DND-41 (cell line): ENCODE results near the gene PCDH7.

Source experiments
- ATAC-seq: fragments of 200-7000 bp; cut with Tn5 transposase; 3 replicates; pipeline ENCODE4 v1.9.1; 2021; ENCODE audit warnings: low read depth; ENCODE audit not compliant: insufficient read depth
- DNase-seq: peaks from one replicate; pipeline ENCODE4 v3.0.0-alpha.2; 2020
- H2AFZ ChIP-seq: 2 replicates; pipeline ENCODE4 v1.6.0; 2012; ENCODE audit warnings: low read depth, low read length
- H3K27ac ChIP-seq: 2 replicates; pipeline ENCODE4 v1.5.1; 2012; ENCODE audit warnings: low read length, inconsistent platforms
- H3K27me3 ChIP-seq: fragments of 200-600 bp; sonication (generic); 2 replicates; pipeline ENCODE4 v1.6.0; 2012; ENCODE audit warnings: low read length, mild to moderate bottlenecking, inconsistent platforms; ENCODE audit not compliant: insufficient read depth, poor library complexity
- H3K36me3 ChIP-seq: 2 replicates; pipeline ENCODE4 v1.5.1; 2012; ENCODE audit warnings: low read length, inconsistent platforms; ENCODE audit not compliant: insufficient read depth
- H3K4me1 ChIP-seq: 2 replicates; pipeline ENCODE4 v1.5.1; 2012; ENCODE audit warnings: mild to moderate bottlenecking, low read length; ENCODE audit not compliant: insufficient read depth
- H3K4me2 ChIP-seq: 2 replicates; pipeline ENCODE4 v1.6.0; 2012; ENCODE audit warnings: mild to moderate bottlenecking, moderate library complexity, low read length, inconsistent platforms; ENCODE audit not compliant: insufficient read depth
- H3K4me3 ChIP-seq, 2 experiments: fragments of 200-600 bp in 1 of 2; shearing (Covaris generic) in 1 of 2; 2 replicates each; pipeline ENCODE4 v1.5.1; 2012 to 2016; ENCODE audit warnings: inconsistent platforms in 2 of 2, low read length in 2 of 2, mild to moderate bottlenecking in 2 of 2, low read depth in 1 of 2, moderate library complexity in 1 of 2
- H3K79me2 ChIP-seq: 2 replicates; pipeline ENCODE4 v1.6.0; 2012; ENCODE audit warnings: low read length, inconsistent platforms; ENCODE audit not compliant: insufficient read depth
- H3K9ac ChIP-seq: 2 replicates; pipeline ENCODE4 v1.6.0; 2012; ENCODE audit warnings: low read depth, mild to moderate bottlenecking, inconsistent platforms, low read length, moderate library complexity
- H3K9me3 ChIP-seq: 2 replicates; pipeline ENCODE4 v1.5.1; 2012; ENCODE audit warnings: low read length, moderate library complexity, mild to moderate bottlenecking, inconsistent platforms; ENCODE audit not compliant: insufficient read depth, severe bottlenecking
- H4K20me1 ChIP-seq: 2 replicates; pipeline ENCODE4 v1.6.0; 2012; ENCODE audit warnings: low read length; ENCODE audit not compliant: insufficient read depth
- EZH2 ChIP-seq: IDR thresholded peaks from 3 replicates; pipeline ENCODE4 v1.6.1; 2012; ENCODE audit warnings: borderline replicate concordance, low read depth, mild to moderate bottlenecking, moderate library complexity, low read length, inconsistent platforms; ENCODE audit not compliant: severe bottlenecking
- TF ChIP-seq, protein P1 (sequence below): IDR thresholded peaks from 2 replicates; pipeline ENCODE4 v1.5.1; 2012; ENCODE audit warnings: borderline replicate concordance, low read length, moderate library complexity, mild to moderate bottlenecking; ENCODE audit not compliant: poor library complexity, severe bottlenecking; ENCODE audit errors: extremely low read depth

The PCDH7 gene

DNA sequence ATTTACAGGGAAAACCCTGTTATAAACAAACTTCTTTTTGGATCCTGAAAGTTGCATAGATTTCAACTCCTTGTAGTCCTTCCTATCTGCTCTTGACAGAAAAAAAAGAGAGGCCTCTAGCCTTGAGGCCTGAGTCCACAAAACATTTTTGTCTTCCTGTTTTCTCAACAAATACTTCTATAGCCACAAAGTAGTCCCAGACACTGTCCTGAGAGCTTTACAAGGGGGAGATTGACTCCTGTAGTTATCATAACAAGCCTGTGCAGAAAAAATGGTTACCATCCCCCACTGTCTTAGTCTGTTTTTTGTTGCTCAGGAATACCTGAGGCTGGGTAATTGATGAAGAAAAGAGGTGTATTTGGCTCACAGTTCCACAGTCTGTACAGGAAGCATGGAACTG lies 35.2 kb downstream of the PCDH7 start:
- Histone ChIP-seq H3K4me1 (no peaks in the 10 kb centered on the region), H3K4me2 (no peak overlapping the region), H3K79me2 (no peaks in the 10 kb centered on the region), H3K27ac (no peak overlapping the region), H3K27me3 (no peaks in the 10 kb centered on the region), H3K9me3 (no peaks in the 10 kb centered on the region), H4K20me1 (no peaks in the 10 kb centered on the region), H3K36me3 (no peaks in the 10 kb centered on the region), H3K4me3 (no peak overlapping the region), H3K9ac (no peak overlapping the region), H2AFZ (no peak overlapping the region)
- no peak for ATAC-seq
- TF ChIP-seq, protein P1, sequence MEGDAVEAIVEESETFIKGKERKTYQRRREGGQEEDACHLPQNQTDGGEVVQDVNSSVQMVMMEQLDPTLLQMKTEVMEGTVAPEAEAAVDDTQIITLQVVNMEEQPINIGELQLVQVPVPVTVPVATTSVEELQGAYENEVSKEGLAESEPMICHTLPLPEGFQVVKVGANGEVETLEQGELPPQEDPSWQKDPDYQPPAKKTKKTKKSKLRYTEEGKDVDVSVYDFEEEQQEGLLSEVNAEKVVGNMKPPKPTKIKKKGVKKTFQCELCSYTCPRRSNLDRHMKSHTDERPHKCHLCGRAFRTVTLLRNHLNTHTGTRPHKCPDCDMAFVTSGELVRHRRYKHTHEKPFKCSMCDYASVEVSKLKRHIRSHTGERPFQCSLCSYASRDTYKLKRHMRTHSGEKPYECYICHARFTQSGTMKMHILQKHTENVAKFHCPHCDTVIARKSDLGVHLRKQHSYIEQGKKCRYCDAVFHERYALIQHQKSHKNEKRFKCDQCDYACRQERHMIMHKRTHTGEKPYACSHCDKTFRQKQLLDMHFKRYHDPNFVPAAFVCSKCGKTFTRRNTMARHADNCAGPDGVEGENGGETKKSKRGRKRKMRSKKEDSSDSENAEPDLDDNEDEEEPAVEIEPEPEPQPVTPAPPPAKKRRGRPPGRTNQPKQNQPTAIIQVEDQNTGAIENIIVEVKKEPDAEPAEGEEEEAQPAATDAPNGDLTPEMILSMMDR, result no peak
- no peak for TF ChIP-seq EZH2
- DNase-seq, result no peak

DNA sequence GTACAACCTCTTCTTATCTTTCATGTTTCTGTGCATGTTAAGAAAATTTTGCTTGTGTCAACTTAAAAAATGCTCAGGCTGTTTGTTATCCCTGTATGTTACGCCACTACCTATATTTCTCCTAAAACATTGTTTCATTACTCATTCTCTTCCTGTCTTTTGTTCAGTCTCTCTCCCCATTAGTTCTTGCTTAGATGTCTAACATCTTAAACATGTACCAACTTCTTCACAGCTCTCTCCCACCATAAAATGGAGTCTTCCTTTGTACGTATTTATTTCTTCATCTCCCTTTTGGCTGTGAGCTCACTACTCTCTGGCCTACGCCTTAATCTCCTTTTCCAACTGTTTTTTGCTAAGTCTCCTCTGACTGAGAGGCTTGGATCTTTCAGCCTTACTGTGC lies 36.4 kb downstream of the PCDH7 start:
- Histone ChIP-seq H4K20me1 (no peaks in the 10 kb centered on the region), H3K9me3 (no peaks in the 10 kb centered on the region), H2AFZ (no peak overlapping the region), H3K4me3 (no peak overlapping the region), H3K4me2 (no peak overlapping the region), H3K4me1 (no peaks in the 10 kb centered on the region), H3K36me3 (no peaks in the 10 kb centered on the region), H3K79me2 (no peaks in the 10 kb centered on the region), H3K9ac (no peak overlapping the region), H3K27me3 (no peaks in the 10 kb centered on the region), H3K27ac (no peak overlapping the region)
- TF ChIP-seq, protein P1, result no peak
- TF ChIP-seq EZH2, result no peak
- DNase-seq (no peak), ATAC-seq (no peak)

DNA sequence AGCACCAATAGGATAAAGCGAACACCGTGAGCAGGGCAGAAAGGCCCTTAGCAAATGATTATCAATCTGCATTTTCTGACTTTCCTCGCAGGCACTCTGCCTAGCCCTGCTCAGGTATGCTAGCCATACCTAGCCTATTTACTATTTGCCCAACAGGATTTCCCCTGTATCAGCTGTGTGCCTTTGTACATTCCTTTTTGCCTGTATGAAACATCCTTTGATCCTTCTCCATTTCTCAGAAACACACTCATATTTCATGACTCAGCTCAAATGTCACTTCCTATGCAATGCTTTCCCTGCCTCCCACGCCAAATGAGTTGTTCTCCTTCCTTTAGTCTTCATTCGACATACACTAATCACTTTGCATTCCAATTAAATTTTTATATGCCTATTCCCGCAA lies 37.2 kb downstream of the PCDH7 start:
- Histone ChIP-seq H3K9ac (no peak overlapping the region), H3K79me2 (no peaks in the 10 kb centered on the region), H3K4me3 (no peak overlapping the region), H3K4me2 (no peak overlapping the region), H3K27ac (no peak overlapping the region), H4K20me1 (no peaks in the 10 kb centered on the region), H3K9me3 (no peaks in the 10 kb centered on the region), H3K27me3 (no peaks in the 10 kb centered on the region), H3K4me1 (no peaks in the 10 kb centered on the region), H3K36me3 (no peaks in the 10 kb centered on the region), H2AFZ (no peak overlapping the region)
- no peak for DNase-seq
- ATAC-seq, result no peak
- TF ChIP-seq, protein P1, result no peak
- no peak for TF ChIP-seq EZH2

DNA sequence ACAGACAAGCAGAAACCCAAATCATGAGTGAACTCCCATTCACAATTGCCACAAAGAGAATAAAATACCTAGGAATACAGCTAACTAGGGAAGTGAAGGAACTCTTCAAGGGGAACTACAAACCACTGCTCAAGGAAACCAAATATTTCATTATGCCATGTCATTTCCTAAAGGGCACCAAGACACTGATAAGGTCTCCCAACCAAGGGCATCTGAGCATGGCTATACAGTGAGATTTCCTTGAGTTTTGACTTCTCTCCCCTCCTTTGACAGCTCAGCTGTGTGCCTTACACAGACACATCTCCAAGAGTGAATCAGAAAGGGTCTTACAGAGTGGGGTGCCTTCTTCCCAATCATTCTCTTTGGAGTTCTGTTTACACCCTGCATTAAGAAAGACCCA lies 40.4 kb downstream of the PCDH7 start:
- Histone ChIP-seq H3K27me3 (no peaks in the 10 kb centered on the region), H3K9me3 (no peaks in the 10 kb centered on the region), H3K79me2 (no peaks in the 10 kb centered on the region), H3K4me3 (no peak overlapping the region), H3K9ac (no peak overlapping the region), H3K4me2 (no peak overlapping the region), H3K36me3 (no peaks in the 10 kb centered on the region), H3K27ac (no peak overlapping the region), H3K4me1 (no peaks in the 10 kb centered on the region), H4K20me1 (no peaks in the 10 kb centered on the region), H2AFZ (no peak overlapping the region)
- DNase-seq (no peak), ATAC-seq (no peak)
- TF ChIP-seq, protein P1, result no peak
- TF ChIP-seq EZH2, result no peak
